CD8-positive, alpha-beta memory T cell (primary cell): Measurements from ENCODE around the gene CTDNEP1. TPM values are rescaled to one million over a fixed set of nuclear protein-coding genes. Genes with fewer than 3 reads are reported as not detected.
A peak's percentile ranks its signal among the peaks of the same experiment; 100 is the strongest.

Experiments used
- CTCF ChIA-PET: fragments of 350-600 bp; sonication (Branson Sonifier 250); formaldehyde crosslinking; loops from one replicate; lab custom pipeline; 2021; ENCODE audit warnings: antibody characterized with exemption; lab: Charles Lee
- POLR2A ChIA-PET: fragments of 350-600 bp; sonication (Branson Sonifier 250); formaldehyde crosslinking; loops from one replicate; lab custom pipeline; 2021; ENCODE audit warnings: antibody characterized with exemption; lab: Charles Lee
- DNase-seq, 5 donors: peaks; one replicate each; pipeline versions ENCODE4 v3.0.0 to v3.0.0-alpha.2; 2020 to 2022; ENCODE audit warnings: mixed read lengths in 1 of 5
- H3K27ac ChIP-seq: one replicate; pipeline ENCODE4 v1.7.0; 2013; ENCODE audit warnings: low read depth, mild to moderate bottlenecking, low read length, moderate library complexity
- H3K27me3 ChIP-seq: 2 replicates; pipeline ENCODE4 v1.7.0; 2013; ENCODE audit warnings: low read length, mild to moderate bottlenecking; ENCODE audit not compliant: insufficient read depth, poor library complexity, severe bottlenecking
- H3K36me3 ChIP-seq: 2 replicates; pipeline ENCODE4 v1.7.0; 2013; ENCODE audit warnings: mild to moderate bottlenecking, low read length, moderate library complexity; ENCODE audit not compliant: insufficient read depth
- H3K4me1 ChIP-seq: 2 replicates; pipeline ENCODE4 v1.7.0; 2013; ENCODE audit warnings: mild to moderate bottlenecking, low read length, moderate library complexity; ENCODE audit not compliant: insufficient read depth
- H3K4me3 ChIP-seq: 2 replicates; pipeline ENCODE4 v1.7.0; 2013; ENCODE audit warnings: mild to moderate bottlenecking, low read length
- H3K9me3 ChIP-seq: 2 replicates; pipeline ENCODE4 v1.7.0; 2013; ENCODE audit warnings: mild to moderate bottlenecking, low read length
- H3K27ac Mint-ChIP-seq, 8 donors: one replicate each; pipeline ENCODE4 v1.8.0; 2020 to 2021; ENCODE audit warnings: mixed read lengths in 8 of 8, mild to moderate bottlenecking in 6 of 8, inconsistent platforms in 3 of 8, moderate library complexity in 3 of 8
- H3K27me3 Mint-ChIP-seq, 2 donors: one replicate each; pipeline ENCODE4 v1.8.0; 2020 to 2021; ENCODE audit warnings: mixed read lengths in 2 of 2, mild to moderate bottlenecking in 1 of 2, moderate library complexity in 1 of 2
- H3K36me3 Mint-ChIP-seq, 3 donors: one replicate each; pipeline ENCODE4 v1.8.0; 2020 to 2021; ENCODE audit warnings: mixed read lengths in 3 of 3, inconsistent platforms in 1 of 3, mild to moderate bottlenecking in 1 of 3
- H3K4me1 Mint-ChIP-seq, 3 donors: one replicate each; pipeline ENCODE4 v1.8.0; 2020 to 2021; ENCODE audit warnings: mixed read lengths in 3 of 3, inconsistent platforms in 1 of 3, mild to moderate bottlenecking in 1 of 3
- H3K4me3 Mint-ChIP-seq, 7 donors: one replicate each; pipeline ENCODE4 v1.8.0; 2020 to 2021; ENCODE audit warnings: mixed read lengths in 7 of 7, mild to moderate bottlenecking in 6 of 7, moderate library complexity in 4 of 7, inconsistent platforms in 2 of 7
- H3K9me3 Mint-ChIP-seq, 5 donors: one replicate each; pipeline ENCODE4 v1.8.0; 2020 to 2022; ENCODE audit warnings: mixed read lengths in 5 of 5, mild to moderate bottlenecking in 3 of 5, moderate library complexity in 2 of 5, inconsistent platforms in 1 of 5
- polyA plus RNA-seq: library from polyadenylated mRNA; unstranded; fragments of 300-500 nt; fragmentation: Illumina TruSeq; gene quantifications from one replicate; pipeline ENCODE4 v1.2.3, GENCODE V29; 2021
- total RNA-seq, 2 experiments: library from RNA; stranded (reverse); gene quantifications; one replicate each; pipeline ENCODE4 v1.2.3, GENCODE V29; 2021

The CTDNEP1 gene
- total and polyA plus RNA-seq, 3 experiments from 2014 or later: 57.1 to 240 (median 224) TPM

- Mint-ChIP-seq H3K4me1 (peaks cover 51 to 67% (median 57%) of the 10 kb centered on the region in 3 donors), H3K27me3 (peaks cover 0 to 11% of the 10 kb centered on the region in 2 donors), H3K4me3 (peak within 1 kb of the TSS; percentile 93 to 99 (median 96)), H3K9me3 (peaks cover 0 to 3% (median 0%) of the 10 kb centered on the region in 5 donors), H3K36me3 (peaks cover 0 to 76% (median 23%) of the 10 kb centered on the region in 3 donors), H3K27ac (peak within 1 kb of the TSS; percentile 88 to 100 (median 98))
- H3K4me1 ChIP-seq: peaks cover 41% of the 10 kb centered on the region
- H3K4me3 ChIP-seq: peak within 1 kb of the TSS; percentile 83
- ChIA-PET CTCF (interaction anchor here (1.2 to 2.6 kb wide), 2 partner anchors 10 to 19 kb away, joined by 5 to 13 read pairs; partner anchors contain the start of genes ACADVL and DLG4), POLR2A (interaction anchor here (0.6 to 4.3 kb wide), 9 partner anchors 12 to 448 kb away, joined by 3 to 31 read pairs (median 6); partner anchors contain the start of genes ACADVL, CTDNEP1, DLG4 and ELP5)
- peaks cover 25% of the 10 kb centered on the region for H3K36me3 ChIP-seq
- no peaks in the 10 kb centered on the region for H3K27me3 ChIP-seq
- peak; percentile 95 to 97 (median 97) for DNase-seq
- H3K9me3 ChIP-seq: no peaks in the 10 kb centered on the region
- peak within 1 kb of the TSS; percentile 90 for H3K27ac ChIP-seq
These were observed 12.2 kb downstream of the CTDNEP1 start, which contains the start of gene PHF23 for GRCh38 chr17:7239091-7240027. PHF23 (minus strand) TSS chr17:7239457; CDS start chr17:7239279, 178 bp downstream.

DNA sequence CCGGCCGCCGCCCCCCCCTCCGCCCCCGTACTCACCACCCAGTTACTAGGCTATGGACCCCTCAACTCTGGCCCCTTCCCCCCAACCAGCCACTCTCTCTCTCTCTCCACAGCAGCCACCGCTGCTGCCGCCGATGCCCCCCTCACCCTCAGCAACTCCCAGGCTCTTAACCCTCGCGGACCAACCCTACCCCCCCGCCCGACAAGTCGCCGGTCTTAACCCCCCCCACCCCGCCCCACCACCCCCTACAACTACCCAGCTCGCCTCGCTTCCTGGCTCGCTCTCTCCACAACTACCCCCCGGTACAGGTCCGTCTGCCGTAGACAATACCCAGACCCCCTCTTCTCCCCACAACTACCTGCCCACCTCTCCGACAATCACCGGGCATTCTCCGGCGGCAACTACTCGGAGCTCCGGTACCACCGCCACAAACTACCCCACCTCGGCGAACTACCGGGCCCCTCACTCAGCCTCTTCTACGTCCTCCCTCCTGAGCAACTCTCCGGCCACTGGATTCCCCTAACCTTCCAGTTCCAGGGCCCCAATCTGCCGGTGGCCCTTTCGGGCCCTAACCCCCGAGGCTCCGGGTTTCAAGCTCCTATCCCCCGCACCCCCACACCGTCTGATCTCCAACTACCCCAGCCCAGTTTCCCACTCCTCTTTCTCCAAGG lies 13.0 kb downstream of the CTDNEP1 start:
- Histone ChIP-seq H3K27ac (peak overlapping the region; percentile 90), H3K4me3 (peak overlapping the region; percentile 83), H3K36me3 (peaks cover 20% of the 10 kb centered on the region), H3K27me3 (no peaks in the 10 kb centered on the region), H3K9me3 (no peaks in the 10 kb centered on the region), H3K4me1 (peaks cover 45% of the 10 kb centered on the region)
- ChIA-PET CTCF (interaction anchor here (0.9 to 1.6 kb wide), 4 partner anchors 13 to 449 kb away, joined by 4 read pairs; partner anchors contain the start of genes CTDNEP1 and TP53), POLR2A (interaction anchor here (0.7 to 4.3 kb wide), 7 partner anchors 12 to 449 kb away, joined by 4 to 31 read pairs (median 6); partner anchors contain the start of genes ACADVL, CTDNEP1, DLG4 and ELP5)
- H3K9me3 Mint-ChIP-seq: peaks cover 0 to 3% (median 0%) of the 10 kb centered on the region in 5 donors
- H3K36me3 Mint-ChIP-seq: peaks cover 0 to 75% (median 21%) of the 10 kb centered on the region in 3 donors
- peak in 3 of 5 donors; percentile 11 to 65 (median 50) for DNase-seq
- H3K27ac Mint-ChIP-seq: peak overlapping the region; percentile 85 to 99 (median 96)
- peaks cover 0 to 11% of the 10 kb centered on the region in 2 donors for H3K27me3 Mint-ChIP-seq
- H3K4me3 Mint-ChIP-seq: peak overlapping the region; percentile 93 to 99 (median 96)
- peaks cover 54 to 72% (median 61%) of the 10 kb centered on the region in 3 donors for H3K4me1 Mint-ChIP-seq

GRCh38 chr17:7237761-7238419 lies 13.6 kb downstream of the CTDNEP1 start:
- H3K27me3 Mint-ChIP-seq: peaks cover 0 to 8% of the 10 kb centered on the region in 2 donors
- ChIA-PET POLR2A (interaction anchor here (0.7 to 4.3 kb wide), 8 partner anchors 13 to 449 kb away, joined by 3 to 31 read pairs (median 5); partner anchors contain the start of genes ACADVL, CTDNEP1, DLG4 and ELP5), CTCF (interaction anchor here (0.9 to 1.6 kb wide), 5 partner anchors 14 to 450 kb away, joined by 4 read pairs; partner anchors contain the start of genes CTDNEP1, DLG4 and TP53)
- H3K4me3 ChIP-seq: peak overlapping the region; percentile 34
- peak; percentile 64 to 88 (median 75) for DNase-seq
- peak overlapping the region; percentile 29 for H3K27ac ChIP-seq
- H3K9me3 ChIP-seq: no peaks in the 10 kb centered on the region
- peaks cover 0 to 3% (median 0%) of the 10 kb centered on the region in 5 donors for H3K9me3 Mint-ChIP-seq
- no peaks in the 10 kb centered on the region for H3K27me3 ChIP-seq
- H3K36me3 ChIP-seq: peaks cover 20% of the 10 kb centered on the region
- H3K4me3 Mint-ChIP-seq: peak overlapping the region; percentile 93 to 99 (median 96)
- peaks cover 46% of the 10 kb centered on the region for H3K4me1 ChIP-seq
- H3K27ac Mint-ChIP-seq: peak overlapping the region; percentile 13 to 99 (median 82)
- H3K4me1 Mint-ChIP-seq: peaks cover 55 to 74% (median 63%) of the 10 kb centered on the region in 3 donors
- peaks cover 0 to 73% (median 21%) of the 10 kb centered on the region in 3 donors for H3K36me3 Mint-ChIP-seq

DNA sequence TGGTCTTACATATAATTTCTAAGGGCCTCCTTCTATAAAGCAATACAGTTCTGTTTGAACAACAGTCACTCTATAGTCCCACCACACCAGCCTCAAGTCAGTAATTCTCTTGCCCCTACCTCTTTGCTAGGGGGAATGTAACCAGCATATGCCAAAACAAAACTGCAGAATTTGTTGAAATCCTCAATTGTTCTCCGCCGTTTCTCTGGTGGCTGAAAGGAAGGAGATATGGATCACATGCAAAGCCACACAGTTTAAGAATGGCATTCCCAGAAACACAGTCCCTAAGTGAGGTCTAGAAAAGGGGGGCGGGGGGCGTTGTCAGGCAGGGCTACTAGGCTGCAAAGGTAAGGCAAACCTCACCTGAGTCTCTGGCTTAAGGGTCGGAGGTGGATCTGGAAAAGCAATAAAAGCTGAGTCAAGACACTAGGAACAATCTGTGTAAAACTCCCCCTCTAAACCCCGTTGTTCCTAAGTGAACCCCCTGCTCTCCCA lies 14.2 kb downstream of the CTDNEP1 start:
- CTCF ChIA-PET: interaction anchor here (1.2 to 1.6 kb wide), 2 partner anchors 17 to 18 kb away, joined by 4 read pairs; partner anchors contain the start of gene DLG4

GRCh38 chr17:7236808-7237207 lies 14.7 kb downstream of the CTDNEP1 start:
- Histone ChIP-seq H3K27ac (peak overlapping the region; percentile 17), H3K36me3 (peaks cover 20% of the 10 kb centered on the region), H3K4me1 (peaks cover 55% of the 10 kb centered on the region), H3K4me3 (no peak overlapping the region), H3K27me3 (no peaks in the 10 kb centered on the region), H3K9me3 (no peaks in the 10 kb centered on the region)
- Mint-ChIP-seq H3K4me3 (peak overlapping the region; percentile 93 to 99 (median 96)), H3K27me3 (peaks cover 0 to 5% of the 10 kb centered on the region in 2 donors), H3K27ac (peak overlapping the region; percentile 13 to 99 (median 82)), H3K36me3 (peaks cover 0 to 69% (median 20%) of the 10 kb centered on the region in 3 donors), H3K9me3 (no peaks in the 10 kb centered on the region), H3K4me1 (peaks cover 55 to 75% (median 63%) of the 10 kb centered on the region in 3 donors)
- CTCF ChIA-PET: interaction anchor here (1.2 to 3.6 kb wide), 2 partner anchors 16 to 18 kb away, joined by 4 to 20 read pairs; partner anchors contain the start of genes ACADVL and DLG4
- DNase-seq: no peak
- POLR2A ChIA-PET: interaction anchor here (0.5 to 1.2 kb wide), 4 partner anchors 13 to 68 kb away, joined by 3 to 11 read pairs (median 4); no protein-coding TSS in a partner anchor

More for the DNA sequence above, 14.2 kb downstream of the CTDNEP1 start:
- Histone ChIP-seq H3K36me3 (peaks cover 20% of the 10 kb centered on the region), H3K4me1 (peaks cover 52% of the 10 kb centered on the region), H3K27me3 (no peaks in the 10 kb centered on the region), H3K4me3 (peak overlapping the region; percentile 34), H3K27ac (peak overlapping the region; percentile 17), H3K9me3 (no peaks in the 10 kb centered on the region)
- H3K36me3 Mint-ChIP-seq: peaks cover 0 to 70% (median 20%) of the 10 kb centered on the region in 3 donors
- peaks cover 55 to 75% (median 62%) of the 10 kb centered on the region in 3 donors for H3K4me1 Mint-ChIP-seq
- DNase-seq: no peak
- peaks cover 0 to 5% of the 10 kb centered on the region in 2 donors for H3K27me3 Mint-ChIP-seq
- peak overlapping the region; percentile 13 to 99 (median 82) for H3K27ac Mint-ChIP-seq
- POLR2A ChIA-PET: interaction anchor here (0.5 to 4.3 kb wide), 5 partner anchors 14 to 202 kb away, joined by 3 to 31 read pairs (median 11); partner anchors contain the start of genes ACADVL, CTDNEP1, DLG4 and ELP5
- peak overlapping the region; percentile 93 to 99 (median 96) for H3K4me3 Mint-ChIP-seq
- H3K9me3 Mint-ChIP-seq: no peaks in the 10 kb centered on the region

DNA sequence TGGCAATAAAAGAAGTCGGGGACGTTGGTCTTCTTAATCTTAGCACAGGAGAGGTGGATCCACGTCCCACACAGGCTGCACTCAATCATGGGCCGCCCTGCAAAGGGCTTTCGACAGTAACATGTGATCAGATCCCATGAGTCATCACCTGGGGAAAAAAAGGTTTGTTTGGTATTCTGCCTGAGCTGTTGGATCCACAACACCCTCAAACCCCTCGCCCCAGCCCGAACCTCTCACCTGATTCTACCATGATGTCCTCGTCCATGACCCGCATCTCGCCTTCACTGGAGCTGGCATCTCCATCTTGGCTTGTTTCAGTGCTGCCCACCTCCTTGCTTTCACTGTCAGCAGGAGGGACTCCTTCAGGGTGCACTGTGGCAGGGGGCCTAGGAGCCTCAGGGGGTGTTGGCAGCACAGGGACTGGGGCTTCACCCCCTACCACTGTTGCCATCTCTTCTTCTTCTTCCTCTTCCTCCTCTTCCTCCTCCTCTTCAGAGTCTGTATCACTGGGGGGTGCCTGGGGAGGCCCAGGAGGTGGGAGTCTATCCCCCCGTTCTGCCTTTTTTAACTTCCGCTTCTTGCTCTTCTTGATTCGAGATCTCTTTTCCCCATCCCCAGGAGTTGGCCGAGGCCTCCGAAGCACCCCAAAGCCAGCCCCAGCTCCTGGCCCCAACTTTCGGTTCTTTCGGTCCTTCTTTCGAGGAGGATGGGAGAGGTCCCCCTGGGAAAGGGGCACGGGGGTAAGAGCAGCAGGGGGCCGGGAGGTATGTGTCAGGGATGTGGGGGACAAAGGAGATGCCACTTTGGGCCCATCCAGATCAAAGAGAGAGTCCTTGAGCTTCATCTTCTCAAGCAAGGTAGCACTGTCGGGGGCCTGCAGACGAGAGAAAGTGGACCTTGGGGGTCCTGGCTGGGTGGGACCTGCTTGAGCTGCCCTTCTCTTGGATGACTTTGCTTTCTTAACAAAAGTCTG lies 15.6 kb downstream of the CTDNEP1 start:
- Mint-ChIP-seq H3K27ac (peak overlapping the region in 6 of 8 donors; percentile 49 to 99 (median 72)), H3K27me3 (peaks cover 0 to 2% of the 10 kb centered on the region in 2 donors), H3K9me3 (no peaks in the 10 kb centered on the region), H3K4me1 (peaks cover 47 to 69% (median 57%) of the 10 kb centered on the region in 3 donors), H3K4me3 (peak overlapping the region; percentile 45 to 97 (median 95)), H3K36me3 (peaks cover 0 to 63% (median 16%) of the 10 kb centered on the region in 3 donors)
- no peak for DNase-seq
- ChIA-PET POLR2A (interaction anchor here (0.6 to 1.2 kb wide), 3 partner anchors 18 to 26 kb away, joined by 3 to 6 read pairs (median 5); no protein-coding TSS in a partner anchor), CTCF (interaction anchor here (2.0 to 3.6 kb wide), 2 partner anchors 15 to 21 kb away, joined by 9 to 20 read pairs; partner anchors contain the start of genes ACADVL and DLG4)
- H3K4me3 ChIP-seq: no peak overlapping the region
- peaks cover 18% of the 10 kb centered on the region for H3K36me3 ChIP-seq
- no peaks in the 10 kb centered on the region for H3K27me3 ChIP-seq
- no peaks in the 10 kb centered on the region for H3K9me3 ChIP-seq
- H3K27ac ChIP-seq: no peak overlapping the region
- H3K4me1 ChIP-seq: peaks cover 48% of the 10 kb centered on the region
